GM21390 (cell line): Measurements from ENCODE around the gene SORT1.
"Not testable (repeated sequence)": the region's sequence is repeated elsewhere in the genome, so short reads cannot be mapped to it uniquely, and the experiment has no call there.

Source experiments
- ATAC-seq: cut with Tn5 transposase; IDR thresholded peaks from one replicate; pipeline ENCODE4 v1.9.1; 2021; ENCODE audit not compliant: unreplicated experiment

Gene SORT1

DNA sequence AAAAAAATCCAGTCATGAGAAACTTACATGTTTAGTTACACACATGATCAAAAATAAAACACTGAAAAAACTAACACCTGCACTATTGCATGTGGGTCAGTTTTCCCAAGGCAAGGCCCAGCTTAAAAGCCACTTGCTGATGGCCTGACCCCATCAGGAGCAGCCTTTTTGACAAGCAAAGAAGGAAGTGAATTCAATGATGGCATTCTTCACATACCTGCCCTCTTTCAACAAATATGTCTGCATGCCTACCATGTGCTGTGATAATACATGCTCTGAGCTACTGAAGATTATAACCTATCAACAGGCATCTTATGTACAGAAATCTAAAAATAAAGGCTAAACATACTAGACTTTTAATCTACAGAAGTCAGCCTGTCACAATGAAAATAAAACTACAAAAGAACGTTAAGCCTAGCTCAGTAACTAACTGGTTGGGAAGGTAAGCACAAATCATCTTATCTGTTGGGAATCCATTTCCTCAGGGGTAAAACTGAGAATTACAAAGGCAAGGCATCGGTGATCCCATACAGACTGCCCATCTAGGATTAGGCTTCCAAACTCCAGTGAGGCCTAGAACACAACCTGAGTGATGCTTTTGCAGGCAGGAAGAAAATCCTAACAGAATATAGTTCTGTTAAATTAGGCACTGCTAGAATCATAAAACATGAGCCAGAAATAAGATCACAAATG, 14.5 kb downstream of the SORT1 start:
- ATAC-seq, result no peak

DNA sequence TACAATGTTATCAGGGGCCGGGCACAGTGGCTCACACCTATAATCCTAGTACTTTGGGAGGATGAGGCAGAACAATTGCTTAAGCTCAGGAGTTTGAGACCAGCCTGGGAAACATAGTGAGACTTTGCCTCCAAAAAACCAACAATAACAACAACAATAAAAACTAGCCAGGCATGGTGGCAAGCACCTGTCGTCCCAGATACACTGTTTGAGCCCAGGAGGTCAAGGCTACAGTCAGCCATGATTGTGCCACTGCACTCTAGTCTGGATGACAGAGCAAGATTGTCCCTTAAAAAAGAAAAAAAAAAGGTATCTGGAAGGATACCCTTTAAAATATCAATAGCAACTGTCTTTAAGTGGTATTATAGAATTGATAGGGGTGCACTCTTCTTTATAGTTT, 16.1 kb downstream of the SORT1 start:
- ATAC-seq, result no peak

DNA sequence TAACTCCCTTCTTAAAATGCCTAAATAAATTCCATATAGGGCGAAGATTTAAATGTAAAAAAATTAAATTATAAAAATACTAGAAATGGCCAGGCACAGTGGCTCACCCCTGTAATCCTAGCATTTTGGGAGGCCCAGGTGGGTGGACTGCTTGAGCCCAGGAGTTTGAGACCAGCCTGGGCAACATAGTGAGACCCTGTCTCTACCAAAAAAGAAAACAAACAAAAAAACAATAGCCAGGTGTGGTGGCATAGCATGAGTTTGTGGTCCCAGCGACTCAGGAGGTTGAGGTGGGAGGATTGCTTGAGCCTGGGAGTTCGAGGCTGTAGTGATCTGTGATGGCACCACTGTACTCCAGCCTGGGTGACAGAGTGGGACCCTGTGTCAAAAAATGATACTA, 17.8 kb downstream of the SORT1 start:
- no peak for ATAC-seq

DNA sequence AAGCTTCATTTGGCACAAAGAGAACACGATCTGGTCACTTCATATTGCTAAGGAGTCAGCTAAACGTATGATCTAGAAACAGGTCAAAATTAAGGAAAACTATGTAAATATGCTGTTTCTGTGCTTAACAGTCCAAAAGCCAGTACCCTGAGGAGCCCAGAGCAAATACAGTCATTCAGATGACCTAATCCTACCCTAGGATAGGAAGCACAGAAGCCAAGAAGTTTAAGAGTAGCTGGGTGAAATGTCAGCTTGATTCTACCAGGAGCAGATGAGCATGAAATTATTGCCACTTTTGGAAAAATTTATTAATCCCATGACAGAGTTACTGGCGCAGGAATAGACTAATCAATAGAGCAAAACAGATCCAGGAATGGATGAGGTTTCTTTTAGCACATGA, 18.3 kb downstream of the SORT1 start:
- no peak for ATAC-seq

DNA sequence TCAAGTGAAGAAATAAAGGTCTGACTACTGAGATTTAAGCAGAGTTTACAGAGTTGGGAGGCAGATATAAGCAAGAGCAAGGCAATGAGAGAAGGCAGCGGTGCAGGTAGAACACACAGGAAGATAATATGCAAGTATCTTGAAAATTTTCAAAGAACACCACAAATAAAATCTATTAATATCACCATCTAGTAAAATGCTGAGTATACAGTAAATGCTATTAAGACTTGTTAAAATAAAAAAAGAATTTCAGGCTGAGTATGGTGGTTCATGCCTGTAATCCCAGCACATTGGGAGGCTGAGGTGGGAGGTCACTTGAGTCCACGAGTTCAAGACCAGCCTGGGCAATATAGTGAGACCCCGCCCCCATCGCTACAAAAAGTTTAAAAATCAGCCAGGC, 20.0 kb downstream of the SORT1 start:
- no peak for ATAC-seq

DNA sequence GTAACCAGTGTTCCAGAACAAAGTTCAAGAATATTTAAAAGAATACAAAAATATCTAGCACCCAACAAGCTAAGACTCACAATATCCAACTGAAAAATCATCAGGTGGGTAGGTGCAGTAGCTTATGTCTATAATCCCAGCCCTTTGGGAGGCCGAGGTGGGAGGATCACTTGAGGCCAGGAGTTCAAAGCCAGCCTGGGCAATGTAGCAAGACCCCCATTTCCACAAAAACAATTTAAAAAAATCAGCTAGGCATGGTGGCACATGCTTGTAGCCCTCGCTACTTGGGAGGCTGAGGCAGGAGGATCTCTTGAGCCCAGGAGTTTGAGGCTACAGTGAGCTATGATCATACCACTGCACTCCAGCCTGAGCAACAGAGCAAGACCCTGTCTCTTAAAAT, 24.0 kb downstream of the SORT1 start:
- not testable (repeated sequence) for ATAC-seq

DNA sequence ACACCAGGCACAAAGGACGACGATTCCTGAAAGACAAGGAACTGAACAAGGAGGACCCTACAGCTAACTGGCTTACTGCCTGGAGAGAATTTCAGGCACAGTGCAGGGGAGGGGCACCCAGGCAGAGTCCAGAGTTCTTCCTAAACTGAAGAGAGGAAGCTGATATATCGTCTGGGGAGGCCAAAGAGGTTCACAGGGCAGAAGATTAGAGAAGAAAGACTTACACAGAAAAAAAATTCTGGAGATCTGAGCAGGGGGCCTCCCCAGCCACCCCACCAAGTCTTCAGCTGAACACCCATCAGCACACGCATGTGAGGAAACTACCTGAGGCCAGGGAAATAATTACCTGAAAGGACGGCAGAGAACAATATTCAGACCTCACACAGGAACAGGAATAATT, 24.6 kb downstream of the SORT1 start:
- no peak for ATAC-seq

DNA sequence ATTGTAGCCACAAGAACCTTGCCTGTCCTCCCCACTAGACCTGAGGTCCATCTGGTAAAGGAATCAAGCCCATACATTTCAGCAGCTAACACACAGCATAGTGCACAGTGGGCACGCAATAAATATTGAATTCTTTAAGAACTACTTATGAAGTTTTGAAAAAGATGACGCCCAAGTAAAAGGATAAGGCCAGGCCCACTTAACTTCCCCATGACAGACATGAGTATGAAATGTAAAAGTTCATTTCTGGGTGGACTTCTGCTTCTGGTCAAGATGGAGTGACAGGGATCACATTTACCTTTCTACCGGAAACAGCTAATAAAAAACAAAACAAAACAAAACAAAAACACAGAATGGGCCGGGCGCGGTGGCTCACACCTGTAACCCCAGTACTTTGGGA, 25.4 kb downstream of the SORT1 start:
- no peak for ATAC-seq

DNA sequence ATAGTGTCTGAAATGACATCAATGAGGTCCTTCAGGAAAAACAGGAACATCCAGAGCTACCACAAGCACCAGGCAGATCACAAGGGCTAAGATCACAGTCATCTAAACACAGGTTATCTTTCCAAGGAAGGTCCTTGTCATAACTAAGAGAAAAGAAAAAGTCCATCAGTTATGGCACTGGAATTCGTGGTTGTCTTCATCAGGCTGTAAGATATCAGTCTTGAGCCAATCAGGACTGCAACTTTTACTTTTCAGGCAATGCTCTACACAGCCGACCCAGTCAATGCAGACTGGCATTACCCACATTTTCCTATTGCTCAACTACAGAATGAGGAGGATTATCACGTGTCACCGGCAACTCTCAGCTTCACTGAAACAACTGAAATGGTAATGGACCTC, 26.4 kb downstream of the SORT1 start:
- no peak for ATAC-seq

DNA sequence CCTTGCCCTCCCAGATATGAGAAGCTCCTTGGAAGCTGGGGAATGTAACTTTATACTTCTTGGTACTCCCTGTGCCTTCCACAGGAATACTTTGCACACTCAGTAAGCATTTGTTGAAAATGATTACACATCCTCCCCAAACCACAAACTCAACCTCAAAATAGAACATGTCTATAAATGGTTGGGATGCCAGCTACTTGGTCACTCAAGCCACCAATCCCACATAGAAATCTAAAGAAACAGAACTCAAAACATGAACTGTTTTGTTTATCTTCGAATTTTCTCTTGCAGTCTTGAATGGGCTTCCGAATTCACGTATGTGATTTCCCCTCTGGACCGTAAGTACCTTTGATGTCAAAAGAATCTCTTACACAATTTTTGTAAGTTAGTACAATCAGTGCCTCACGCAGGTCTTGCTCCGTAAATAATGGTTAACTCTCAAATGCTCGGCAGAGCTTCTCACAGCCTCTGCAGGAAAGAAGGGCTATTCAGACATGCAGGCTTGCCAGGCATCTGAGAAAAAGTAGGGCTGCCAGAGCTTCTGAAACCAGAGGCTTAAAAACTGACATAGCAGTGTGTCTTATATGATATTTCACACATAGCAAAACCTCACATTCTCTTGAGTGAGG, 26.9 kb downstream of the SORT1 start:
- ATAC-seq, result no peak

DNA sequence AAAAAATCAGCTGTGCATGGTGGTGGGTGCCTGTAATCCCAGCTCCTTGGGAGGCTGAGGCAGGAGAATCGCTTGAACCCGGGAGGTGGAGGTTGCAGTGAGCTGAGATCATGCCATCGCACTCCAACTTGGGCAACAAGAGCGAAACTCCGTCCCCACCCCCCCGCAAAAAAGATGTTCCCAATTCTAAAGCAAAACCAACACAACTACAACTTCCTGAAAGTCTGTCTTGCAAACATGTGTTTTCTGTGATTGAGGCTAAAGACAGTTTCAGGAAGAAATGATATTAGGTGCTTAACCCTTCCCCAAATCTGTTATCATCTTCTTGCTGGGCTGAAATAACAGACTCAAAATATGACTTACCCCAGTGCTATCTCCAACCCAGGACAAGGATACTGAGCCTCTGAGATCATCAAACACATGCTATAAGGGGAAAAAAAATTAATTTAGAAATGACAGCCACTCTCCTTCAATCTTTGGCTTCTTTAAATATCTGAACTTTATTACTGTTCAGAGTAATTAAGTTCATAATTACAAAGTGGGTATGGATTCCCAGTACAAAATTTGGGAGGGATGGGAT, 28.5 kb downstream of the SORT1 start:
- ATAC-seq, result no peak

DNA sequence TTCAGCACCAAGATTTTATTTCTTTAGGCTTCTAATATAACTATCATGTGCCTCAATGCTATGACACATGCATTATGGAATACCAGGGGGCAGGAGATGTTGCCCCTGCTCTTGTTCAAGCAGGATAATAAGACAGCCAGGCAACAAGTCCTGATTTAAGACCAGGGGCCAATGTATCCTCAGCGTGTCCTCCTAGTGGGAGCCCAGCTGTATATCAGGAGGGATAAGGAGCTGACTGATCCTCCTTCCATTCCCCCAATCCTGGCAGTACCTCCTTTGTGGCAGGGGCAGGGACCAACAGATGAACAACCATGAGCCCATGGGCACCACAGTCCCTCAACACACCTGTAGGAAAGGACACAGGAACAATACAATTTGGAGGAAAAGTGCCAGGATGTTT, 29.3 kb downstream of the SORT1 start:
- no peak for ATAC-seq

DNA sequence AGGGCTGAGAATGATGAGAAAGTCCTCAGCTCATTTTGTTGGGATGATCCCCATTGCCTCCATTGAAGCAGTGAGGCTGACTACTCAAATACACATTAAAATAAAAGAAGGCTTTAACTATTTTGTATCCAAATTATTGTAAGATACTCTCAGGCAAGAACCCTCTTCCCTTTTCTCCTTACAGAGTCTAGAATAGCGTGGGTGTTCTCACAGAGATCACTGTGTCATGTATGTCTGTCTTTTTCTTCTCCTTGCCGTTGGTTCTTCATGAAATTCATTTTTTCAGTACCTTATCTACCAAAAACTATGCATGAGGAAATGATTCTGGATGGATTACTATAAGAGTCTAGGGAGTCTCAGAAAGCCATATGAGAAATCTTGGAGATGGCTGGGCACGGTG, 30.1 kb downstream of the SORT1 start:
- ATAC-seq, result no peak

DNA sequence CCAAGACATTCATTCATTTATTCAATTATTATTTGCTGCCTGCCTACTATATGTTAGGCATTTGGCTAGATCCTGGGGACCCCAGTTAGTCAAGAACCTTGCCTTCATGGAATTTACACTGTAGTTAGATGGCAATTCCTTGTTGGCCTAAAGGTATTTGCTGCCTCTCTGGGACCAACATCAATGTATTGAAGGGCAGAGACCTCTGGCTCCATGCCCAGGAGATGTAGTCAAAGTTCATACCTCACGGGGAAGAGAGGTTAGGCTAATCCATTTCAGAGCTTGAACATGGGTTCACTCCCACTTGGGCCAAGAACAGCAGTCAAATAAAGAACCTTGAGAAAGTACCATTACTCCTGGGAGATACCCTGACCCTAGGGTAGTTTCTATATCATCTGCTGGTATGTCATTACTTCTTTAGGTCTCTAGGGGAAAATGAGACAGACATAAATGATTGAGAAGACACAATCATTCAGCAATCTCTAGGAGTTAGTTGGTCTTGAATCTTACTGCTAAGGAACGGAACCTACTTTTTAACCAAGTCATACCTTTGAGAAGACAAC, 32.0 kb downstream of the SORT1 start:
- ATAC-seq, result no peak

DNA sequence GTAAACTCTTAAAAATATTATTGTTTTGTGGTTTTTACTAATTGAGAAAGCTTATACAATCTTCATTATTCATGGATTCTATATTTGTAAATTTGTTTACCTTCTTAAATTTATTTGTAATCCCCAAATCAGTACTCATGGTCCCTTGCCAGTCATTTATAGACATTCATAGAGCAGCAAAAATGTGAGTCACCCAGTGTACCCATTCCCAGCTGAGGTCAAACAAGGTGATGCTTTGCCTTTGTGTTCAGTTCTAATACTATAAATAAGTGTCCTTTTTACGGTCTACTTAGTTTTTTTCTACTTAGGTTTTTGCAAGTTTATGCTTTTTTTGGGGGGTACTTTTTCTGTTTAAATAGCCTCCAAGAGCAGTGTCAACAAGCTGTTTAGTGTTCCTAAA, 36.1 kb downstream of the SORT1 start:
- ATAC-seq, result no peak

DNA sequence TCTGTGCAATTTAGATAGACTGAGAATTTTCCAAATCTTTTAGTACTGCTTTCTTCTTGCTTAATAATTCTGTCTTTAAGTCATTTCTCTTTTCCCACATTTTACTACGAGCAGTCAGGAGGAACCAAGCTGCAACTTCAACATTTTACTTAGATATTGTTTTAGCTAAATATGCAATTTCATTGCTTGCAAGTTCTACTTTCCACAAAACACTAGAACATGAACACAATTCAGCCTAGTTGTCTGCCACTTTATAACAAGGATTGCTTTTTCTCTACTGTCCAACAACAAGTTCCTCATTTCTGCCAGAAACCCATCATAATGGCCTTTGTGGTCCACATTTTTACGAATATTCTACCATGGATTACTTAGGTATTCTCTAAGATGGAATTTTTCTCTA, 36.6 kb downstream of the SORT1 start:
- ATAC-seq, result no peak

DNA sequence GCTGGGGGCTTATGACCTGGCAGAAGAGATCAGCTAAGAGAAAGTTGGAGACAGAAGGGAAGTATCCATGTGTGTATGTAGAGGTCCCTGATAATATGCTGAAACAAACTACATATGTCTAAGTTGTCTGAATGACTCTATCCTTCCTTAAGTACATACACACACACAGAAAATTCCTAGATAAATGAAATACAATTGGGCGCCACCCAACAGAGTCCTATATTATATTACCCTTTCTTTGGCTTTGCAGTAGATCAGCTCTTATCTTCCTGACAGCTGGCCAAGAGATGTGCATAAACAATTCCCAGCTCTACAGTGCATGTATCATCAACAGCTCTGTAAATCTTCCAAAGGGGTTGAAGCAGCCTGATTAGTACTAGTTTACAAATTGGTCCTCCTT, 40.1 kb downstream of the SORT1 start:
- ATAC-seq, result no peak

DNA sequence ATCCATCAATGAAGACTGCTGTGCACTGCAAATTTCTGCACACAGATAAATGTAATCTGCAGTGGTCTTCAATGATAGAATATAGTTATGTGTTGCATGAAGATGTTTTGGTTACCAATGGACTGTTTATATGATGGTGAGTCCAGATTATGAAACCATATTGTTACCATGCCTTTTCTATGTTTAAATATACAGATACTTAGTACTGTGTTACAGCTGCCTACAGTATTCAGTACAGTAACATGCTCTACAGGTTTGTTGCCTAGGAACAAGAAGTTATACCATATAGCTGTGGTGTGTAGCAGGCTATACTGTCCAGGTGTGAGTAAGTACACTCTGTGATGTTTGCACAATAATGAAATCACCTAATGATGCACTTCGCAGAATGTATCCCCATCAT, 40.8 kb downstream of the SORT1 start:
- no peak for ATAC-seq

DNA sequence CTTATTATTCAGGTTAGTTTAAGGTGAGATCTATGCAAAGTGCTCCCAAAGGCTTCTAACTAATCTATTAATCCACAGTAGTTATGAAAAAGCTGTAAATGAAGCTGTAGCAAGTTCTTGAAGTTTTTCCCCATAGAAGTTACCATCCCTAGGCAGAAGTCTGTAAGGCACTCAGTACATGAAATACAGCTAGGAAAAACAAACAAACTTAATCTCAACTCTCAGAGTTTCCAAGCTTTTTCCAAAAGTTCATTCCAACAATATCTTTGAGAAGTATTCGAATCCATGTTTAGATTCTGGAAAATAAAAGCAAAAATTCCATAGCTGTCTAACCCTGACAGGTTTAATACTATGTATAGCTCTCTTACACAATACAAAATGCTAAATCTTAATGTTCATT, 41.2 kb downstream of the SORT1 start:
- ATAC-seq, result no peak

DNA sequence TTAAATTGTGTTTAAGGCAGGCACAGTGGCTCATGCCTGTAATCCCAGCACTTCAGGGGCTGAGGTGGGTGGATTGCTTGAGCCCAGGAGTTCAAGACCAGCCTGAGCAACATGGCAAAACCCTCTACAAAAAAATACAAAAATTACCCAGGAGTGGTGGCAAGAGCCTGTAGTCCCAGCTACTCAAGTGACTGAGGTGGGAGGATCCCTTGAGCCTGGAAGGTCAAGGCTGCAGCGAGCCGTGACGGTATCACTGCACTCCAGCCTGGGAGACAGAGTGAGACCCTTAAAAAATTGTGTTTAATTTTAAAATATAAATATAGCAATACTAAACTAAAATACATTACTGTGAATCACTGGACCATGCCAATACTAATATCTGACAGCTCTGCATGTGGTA, 42.8 kb downstream of the SORT1 start:
- no peak for ATAC-seq

DNA sequence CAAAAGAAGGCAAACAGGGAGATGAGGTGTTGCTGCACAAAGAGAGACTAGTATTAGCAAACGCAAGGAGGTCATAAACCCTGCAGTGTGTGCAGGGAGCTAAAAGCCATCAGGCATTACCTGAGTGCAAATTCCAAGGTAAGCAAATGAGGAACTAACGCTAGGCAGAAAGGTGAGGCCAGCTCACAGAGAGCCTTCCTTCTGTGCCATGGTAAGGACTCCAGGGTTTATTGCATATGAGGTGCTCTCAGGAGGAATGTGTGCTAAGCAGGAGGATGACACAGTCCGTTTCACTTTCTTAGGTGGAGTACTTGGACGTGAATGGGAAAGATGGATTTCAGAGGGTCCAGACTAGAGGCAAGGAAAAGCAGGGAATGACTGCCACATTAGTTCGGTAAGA, 46.3 kb downstream of the SORT1 start:
- no peak for ATAC-seq

DNA sequence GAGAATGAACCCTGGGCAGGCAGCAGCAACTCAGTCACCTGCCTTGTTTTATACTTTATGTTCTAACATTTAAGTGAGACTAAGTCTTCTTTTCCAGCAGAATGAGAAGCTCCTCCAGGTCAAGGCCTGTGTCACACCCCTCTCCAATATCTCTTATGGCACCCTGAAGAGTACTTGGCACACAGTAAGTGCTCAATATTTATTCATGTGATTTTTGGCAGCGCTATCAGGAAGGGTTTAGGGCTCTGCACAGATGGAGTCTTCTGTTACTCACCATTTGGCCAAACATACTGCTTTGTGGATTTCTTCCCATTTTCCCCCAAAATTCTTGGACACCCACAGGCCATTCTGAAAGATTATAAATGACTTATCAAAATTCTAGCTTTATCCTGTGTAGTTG, 47.1 kb downstream of the SORT1 start:
- no peak for ATAC-seq
